CD4-positive, CD25-positive, alpha-beta regulatory T cell (primary cell): ENCODE measurements around the gene DMD. TPM values are rescaled to one million over a fixed set of nuclear protein-coding genes. Genes with fewer than 3 reads are reported as not detected.

Experiments used
- ATAC-seq, 2 donors: fragments of 150-1000 bp; cut with Tn5 transposase; one replicate each; pipeline ENCODE4 v1.10.0; 2021; ENCODE audit warnings: low read depth in 2 of 2, moderate number of reproducible peaks in 2 of 2, moderate library complexity in 1 of 2
- DNase-seq, 3 donors: peaks; one replicate each; pipeline versions ENCODE4 v3.0.0 to v3.0.0-alpha.2; 2012 to 2022; ENCODE audit warnings: mixed read lengths in 1 of 3
- H3K27ac ChIP-seq: one replicate; pipeline ENCODE4 v1.7.0; 2013; ENCODE audit warnings: mild to moderate bottlenecking, low read length; ENCODE audit not compliant: insufficient read depth, poor library complexity, severe bottlenecking
- H3K27me3 ChIP-seq: one replicate; pipeline ENCODE4 v1.7.0; 2013; ENCODE audit warnings: low read length; ENCODE audit not compliant: control insufficient read depth, insufficient read depth
- H3K36me3 ChIP-seq: one replicate; pipeline ENCODE4 v1.7.0; 2013; ENCODE audit warnings: mild to moderate bottlenecking, low read length, moderate library complexity; ENCODE audit not compliant: control insufficient read depth, insufficient read depth
- H3K4me1 ChIP-seq: 2 replicates; pipeline ENCODE4 v1.7.0; 2013; ENCODE audit warnings: mild to moderate bottlenecking, low read length; ENCODE audit not compliant: insufficient read depth, control insufficient read depth, poor library complexity, severe bottlenecking
- H3K4me3 ChIP-seq: one replicate; pipeline ENCODE4 v1.7.0; 2013; ENCODE audit warnings: low read depth, mild to moderate bottlenecking, low read length, moderate library complexity
- H3K9me3 ChIP-seq, 2 experiments: 1 replicate in 1 of 2; 2 replicates in 1 of 2; pipeline ENCODE4 v1.7.0; 2013; ENCODE audit warnings: low read length in 2 of 2, mild to moderate bottlenecking in 1 of 2, moderate library complexity in 1 of 2; ENCODE audit not compliant: control insufficient read depth in 2 of 2
- H3K27ac Mint-ChIP-seq, 3 donors: one replicate each; pipeline ENCODE4 v1.8.0; 2020 to 2022; ENCODE audit warnings: mild to moderate bottlenecking in 3 of 3, mixed read lengths in 3 of 3, moderate library complexity in 2 of 3
- H3K27me3 Mint-ChIP-seq: one replicate; pipeline ENCODE4 v1.8.0; 2022; ENCODE audit warnings: mild to moderate bottlenecking, mixed read lengths
- H3K36me3 Mint-ChIP-seq: one replicate; pipeline ENCODE4 v1.8.0; 2020; ENCODE audit warnings: mixed read lengths
- H3K4me1 Mint-ChIP-seq, 4 donors: one replicate each; pipeline ENCODE4 v1.8.0; 2020 to 2022; ENCODE audit warnings: mixed read lengths in 4 of 4, mild to moderate bottlenecking in 1 of 4
- H3K4me3 Mint-ChIP-seq, 4 donors: one replicate each; pipeline ENCODE4 v1.8.0; 2020 to 2022; ENCODE audit warnings: mild to moderate bottlenecking in 4 of 4, mixed read lengths in 4 of 4, moderate library complexity in 3 of 4
- H3K9me3 Mint-ChIP-seq, 7 donors: one replicate each; pipeline ENCODE4 v1.8.0; 2020 to 2022; ENCODE audit warnings: mixed read lengths in 7 of 7, mild to moderate bottlenecking in 3 of 7, moderate library complexity in 2 of 7
- polyA plus RNA-seq, 4 donors: library from polyadenylated mRNA; unstranded; fragments of 300-500 nt; fragmentation: Illumina TruSeq; gene quantifications; one replicate each; pipeline ENCODE4 v1.2.3, GENCODE V29; 2021
- total RNA-seq: library from RNA; stranded (reverse); gene quantifications from one replicate; pipeline ENCODE4 v1.2.3, GENCODE V29; 2022

The DMD gene
- total and polyA plus RNA-seq, 5 donors from 2014 or later: 0.20 to 2.8 (median 0.98) TPM

DNA sequence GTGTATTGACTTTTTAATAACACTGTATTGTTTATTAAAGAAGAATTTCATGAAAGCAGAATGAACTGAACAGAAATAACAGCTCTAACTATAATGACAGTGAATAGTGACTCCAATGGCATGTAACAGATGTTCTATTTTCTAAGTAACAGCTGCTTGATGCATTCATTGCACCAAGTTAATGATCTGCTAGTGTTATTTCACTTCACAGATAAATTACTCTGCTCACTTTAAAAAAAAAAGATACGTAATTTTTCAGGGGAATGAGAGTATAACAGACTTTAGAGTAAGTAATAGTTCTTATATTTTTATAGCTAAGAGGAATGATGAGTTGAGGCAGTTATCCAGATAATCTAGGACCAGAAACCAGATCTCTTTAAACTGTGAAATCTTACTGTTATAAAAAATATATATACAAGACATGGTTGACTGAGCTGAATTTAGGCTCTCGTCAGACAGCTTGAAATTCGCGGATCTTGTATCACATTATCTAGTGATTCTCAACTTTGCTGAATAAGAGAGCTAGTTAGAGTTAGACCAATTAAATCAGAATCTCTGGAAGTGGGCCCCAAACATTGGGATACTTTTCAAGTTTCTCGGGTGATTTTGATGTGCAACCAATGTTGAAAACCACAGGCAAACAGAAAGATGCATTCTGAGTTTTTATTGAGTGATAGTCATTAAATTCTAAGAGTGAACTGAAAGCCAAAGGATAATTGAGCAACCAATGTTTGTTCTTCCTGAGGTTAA, 840.7 kb downstream of the DMD start:
- H3K4me3 Mint-ChIP-seq: no peak overlapping the region
- no peak for ATAC-seq

DNA sequence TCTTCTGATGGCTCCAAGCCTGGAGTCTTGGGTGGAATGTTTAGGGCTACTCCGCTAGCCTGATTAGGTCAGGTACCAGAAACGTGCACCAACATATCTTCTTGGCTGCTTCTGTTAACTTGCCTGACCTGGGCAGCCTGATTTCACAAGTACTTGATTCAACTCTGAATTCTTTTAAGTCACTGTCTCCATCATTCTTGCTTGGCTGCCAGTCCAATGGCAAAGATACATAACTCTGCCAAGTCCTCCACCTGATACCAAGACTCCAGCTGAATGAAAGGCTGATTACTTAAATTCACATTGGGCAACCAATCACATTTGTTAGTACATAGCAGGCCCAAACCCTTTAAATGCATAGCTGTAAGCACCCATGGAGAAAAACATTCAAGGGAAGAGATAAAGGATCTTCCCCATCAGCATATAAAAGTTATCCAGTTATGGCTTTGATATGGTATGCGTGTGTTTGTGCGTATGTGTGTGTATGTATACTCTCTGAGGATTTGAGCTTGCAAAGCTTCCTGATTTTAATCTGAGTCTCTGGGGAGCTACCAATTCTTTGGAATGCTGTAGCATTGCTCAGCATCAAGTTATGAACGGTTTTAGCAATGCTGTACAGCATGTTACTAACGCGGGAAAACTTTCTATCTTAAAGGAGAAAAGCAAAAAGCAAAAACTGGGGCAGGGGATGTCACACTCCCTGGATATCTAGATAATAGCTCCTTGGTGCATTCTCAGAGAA, 917.2 kb downstream of the DMD start:
- H3K9me3 Mint-ChIP-seq: peaks cover 0 to 10% (median 0%) of the 10 kb centered on the region in 7 donors
- Histone ChIP-seq H3K9me3 (no peaks in the 10 kb centered on the region), H3K4me1 (no peaks in the 10 kb centered on the region), H3K36me3 (no peaks in the 10 kb centered on the region), H3K27ac (no peak overlapping the region), H3K27me3 (no peaks in the 10 kb centered on the region), H3K4me3 (no peak overlapping the region)
- no peaks in the 10 kb centered on the region for H3K27me3 Mint-ChIP-seq
- H3K4me1 Mint-ChIP-seq: no peaks in the 10 kb centered on the region
- ATAC-seq (no peak), DNase-seq (no peak)
- H3K27ac Mint-ChIP-seq: no peak overlapping the region
- no peak overlapping the region for H3K4me3 Mint-ChIP-seq
- H3K36me3 Mint-ChIP-seq: no peaks in the 10 kb centered on the region

More for the DNA sequence above, 840.7 kb downstream of the DMD start:
- no peak for DNase-seq
- no peaks in the 10 kb centered on the region for H3K4me1 Mint-ChIP-seq
- H3K9me3 Mint-ChIP-seq: no peaks in the 10 kb centered on the region
- H3K27ac Mint-ChIP-seq: no peak overlapping the region
- Histone ChIP-seq H3K4me1 (no peaks in the 10 kb centered on the region), H3K27ac (no peak overlapping the region), H3K36me3 (no peaks in the 10 kb centered on the region), H3K27me3 (no peaks in the 10 kb centered on the region), H3K4me3 (no peak overlapping the region), H3K9me3 (no peaks in the 10 kb centered on the region)
- no peaks in the 10 kb centered on the region for H3K36me3 Mint-ChIP-seq
- H3K27me3 Mint-ChIP-seq: no peaks in the 10 kb centered on the region

DNA sequence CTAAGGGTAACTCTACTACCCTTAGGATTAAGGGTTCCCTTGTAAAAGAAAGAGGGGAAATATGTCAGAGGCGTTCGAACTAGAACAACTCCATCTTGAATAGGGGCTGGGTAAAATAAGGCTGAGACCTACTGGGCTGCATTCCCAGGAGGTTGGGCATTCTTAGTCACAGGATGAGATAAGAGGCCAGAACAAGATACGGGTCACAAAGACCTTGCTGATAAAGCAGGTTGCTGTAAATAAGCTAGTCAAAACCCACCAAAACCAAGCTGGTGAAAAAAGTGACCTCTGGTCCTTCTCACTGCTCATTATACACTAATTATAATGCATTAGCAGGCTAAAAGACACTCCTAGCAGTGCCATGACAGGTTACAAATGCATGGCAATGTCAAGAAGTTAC, 922.0 kb downstream of the DMD start:
- Mint-ChIP-seq H3K9me3 (peaks cover 0 to 8% (median 0%) of the 10 kb centered on the region in 7 donors), H3K4me1 (no peaks in the 10 kb centered on the region), H3K36me3 (no peaks in the 10 kb centered on the region), H3K4me3 (no peak overlapping the region), H3K27me3 (no peaks in the 10 kb centered on the region), H3K27ac (no peak overlapping the region)
- Histone ChIP-seq H3K4me3 (no peak overlapping the region), H3K27ac (no peak overlapping the region), H3K36me3 (no peaks in the 10 kb centered on the region), H3K9me3 (no peaks in the 10 kb centered on the region), H3K4me1 (no peaks in the 10 kb centered on the region), H3K27me3 (no peaks in the 10 kb centered on the region)
- no peak for DNase-seq
- no peak for ATAC-seq

DNA sequence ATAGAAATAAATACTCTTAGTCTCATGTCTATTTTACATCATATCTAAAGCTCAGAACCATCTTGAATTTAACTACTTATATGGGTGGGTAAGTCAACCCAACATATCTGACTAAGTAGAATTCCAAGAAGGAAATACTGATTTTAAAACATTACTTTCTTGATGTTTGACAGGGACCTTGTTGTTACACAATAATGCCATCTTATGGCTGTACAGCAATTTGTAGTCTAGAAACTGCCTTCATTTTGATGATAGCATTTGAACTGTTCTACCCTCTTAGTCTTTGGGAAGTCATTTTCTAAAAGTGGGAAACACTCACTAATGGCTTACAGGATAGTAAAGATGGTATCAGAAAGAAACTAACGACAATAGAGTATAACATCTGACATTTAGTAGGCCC, 929.5 kb downstream of the DMD start:
- Mint-ChIP-seq H3K4me3 (no peak overlapping the region), H3K4me1 (no peaks in the 10 kb centered on the region), H3K36me3 (no peaks in the 10 kb centered on the region), H3K27me3 (no peaks in the 10 kb centered on the region), H3K9me3 (peaks cover 0 to 15% (median 2%) of the 10 kb centered on the region in 7 donors), H3K27ac (no peak overlapping the region)
- no peak overlapping the region for H3K27ac ChIP-seq
- H3K36me3 ChIP-seq: no peaks in the 10 kb centered on the region
- H3K9me3 ChIP-seq: no peaks in the 10 kb centered on the region
- DNase-seq (no peak), ATAC-seq (no peak)
- no peaks in the 10 kb centered on the region for H3K27me3 ChIP-seq
- no peaks in the 10 kb centered on the region for H3K4me1 ChIP-seq
- no peak overlapping the region for H3K4me3 ChIP-seq

DNA sequence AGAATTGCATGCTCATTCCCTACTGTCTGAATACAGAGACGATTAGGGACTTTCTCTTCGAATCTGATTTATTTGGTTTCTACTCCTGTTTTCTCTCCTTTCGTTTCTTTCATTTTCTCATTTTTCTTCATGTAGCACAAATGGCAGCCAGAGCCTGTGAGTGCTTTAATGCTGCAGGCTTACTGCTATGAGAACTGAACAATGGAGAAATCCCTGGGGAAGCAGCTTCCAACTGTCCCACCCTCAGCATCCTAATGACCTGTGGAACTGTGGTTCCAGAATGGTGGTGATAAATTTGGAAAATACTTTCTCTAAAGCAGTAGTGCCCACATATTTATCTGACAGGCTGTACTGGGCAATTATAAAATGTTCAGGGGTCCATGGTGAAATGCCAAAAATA, 930.4 kb downstream of the DMD start:
- Mint-ChIP-seq H3K27me3 (no peaks in the 10 kb centered on the region), H3K9me3 (peaks cover 0 to 15% (median 2%) of the 10 kb centered on the region in 7 donors), H3K4me1 (no peaks in the 10 kb centered on the region), H3K36me3 (no peaks in the 10 kb centered on the region), H3K4me3 (no peak overlapping the region), H3K27ac (no peak overlapping the region)
- H3K9me3 ChIP-seq: no peaks in the 10 kb centered on the region
- no peak overlapping the region for H3K4me3 ChIP-seq
- no peaks in the 10 kb centered on the region for H3K27me3 ChIP-seq
- H3K27ac ChIP-seq: no peak overlapping the region
- no peaks in the 10 kb centered on the region for H3K4me1 ChIP-seq
- H3K36me3 ChIP-seq: no peaks in the 10 kb centered on the region
- DNase-seq (no peak), ATAC-seq (no peak)

DNA sequence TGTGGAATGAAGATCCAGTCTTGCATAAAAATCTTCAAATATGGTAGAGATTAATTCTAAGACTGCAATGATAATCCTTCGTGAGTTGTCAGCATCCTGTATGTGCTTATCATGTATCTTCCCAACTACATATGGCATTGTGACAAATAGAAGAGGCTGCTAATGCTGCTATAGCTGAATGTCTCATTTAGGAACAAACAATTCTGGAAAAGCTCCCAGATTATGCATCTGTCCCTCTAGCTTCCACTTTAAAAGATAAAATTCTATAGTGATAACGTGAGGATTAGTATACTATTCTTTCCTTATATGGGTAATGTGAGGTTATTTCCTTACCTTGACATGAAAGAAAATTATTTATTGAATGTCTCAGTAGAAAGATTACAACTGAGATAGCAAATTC, 930.9 kb downstream of the DMD start:
- H3K27ac ChIP-seq: no peak overlapping the region
- Mint-ChIP-seq H3K36me3 (no peaks in the 10 kb centered on the region), H3K27me3 (no peaks in the 10 kb centered on the region), H3K27ac (no peak overlapping the region), H3K4me3 (no peak overlapping the region), H3K9me3 (peaks cover 0 to 15% (median 2%) of the 10 kb centered on the region in 7 donors), H3K4me1 (no peaks in the 10 kb centered on the region)
- no peaks in the 10 kb centered on the region for H3K9me3 ChIP-seq
- no peaks in the 10 kb centered on the region for H3K27me3 ChIP-seq
- ATAC-seq (no peak), DNase-seq (no peak)
- no peaks in the 10 kb centered on the region for H3K36me3 ChIP-seq
- H3K4me1 ChIP-seq: no peaks in the 10 kb centered on the region
- H3K4me3 ChIP-seq: no peak overlapping the region

DNA sequence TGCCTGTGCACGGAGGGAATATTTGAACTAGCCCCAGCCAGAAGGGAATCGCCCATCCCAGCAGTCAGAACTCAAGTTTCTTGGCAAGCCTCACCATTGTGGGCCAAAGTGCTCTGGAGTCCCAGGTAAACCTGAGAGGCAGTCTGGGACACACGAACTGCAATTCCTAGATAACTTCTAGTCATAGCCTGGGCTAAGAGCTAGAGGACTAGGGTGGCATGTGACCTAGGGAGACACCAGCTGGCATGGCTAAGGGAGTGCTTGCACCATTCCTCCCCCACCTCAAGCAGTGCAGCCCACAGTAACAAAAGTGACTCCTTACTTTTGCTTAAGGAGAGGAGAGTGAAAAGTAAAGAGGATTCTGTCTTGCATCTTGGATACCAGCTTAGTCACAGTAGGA, 935.2 kb downstream of the DMD start:
- no peaks in the 10 kb centered on the region for H3K36me3 ChIP-seq
- Mint-ChIP-seq H3K9me3 (peaks cover 0 to 18% (median 2%) of the 10 kb centered on the region in 7 donors), H3K4me3 (no peak overlapping the region), H3K36me3 (no peaks in the 10 kb centered on the region), H3K4me1 (no peaks in the 10 kb centered on the region), H3K27me3 (no peaks in the 10 kb centered on the region), H3K27ac (no peak overlapping the region)
- no peak overlapping the region for H3K27ac ChIP-seq
- H3K9me3 ChIP-seq: no peaks in the 10 kb centered on the region
- H3K4me1 ChIP-seq: no peaks in the 10 kb centered on the region
- H3K4me3 ChIP-seq: no peak overlapping the region
- no peak for DNase-seq
- H3K27me3 ChIP-seq: no peaks in the 10 kb centered on the region
- ATAC-seq: no peak

DNA sequence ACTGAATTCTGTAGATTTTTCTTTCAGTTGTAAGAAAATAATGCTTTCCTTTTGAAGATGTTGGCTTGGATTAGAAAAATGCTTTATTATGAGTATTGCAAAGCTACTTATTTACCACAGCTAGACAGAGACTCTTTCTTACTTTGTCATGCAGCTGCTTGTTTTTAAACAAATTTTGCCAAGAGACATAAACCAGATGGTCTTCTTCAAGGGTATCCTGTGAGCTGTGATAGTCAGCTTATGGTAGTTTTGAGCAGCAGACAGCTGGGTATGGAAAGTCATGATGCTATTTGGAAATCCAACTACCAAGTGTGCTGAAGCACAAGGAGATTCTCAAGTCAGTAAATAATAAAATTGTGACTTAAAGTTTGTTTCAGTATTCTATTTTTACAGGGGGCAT, 941.5 kb downstream of the DMD start:
- no peak overlapping the region for H3K4me3 Mint-ChIP-seq

More for the DNA sequence above, 941.5 kb downstream of the DMD start:
- DNase-seq (no peak), ATAC-seq (no peak)
- Histone ChIP-seq H3K4me3 (no peak overlapping the region), H3K27ac (no peak overlapping the region), H3K27me3 (no peaks in the 10 kb centered on the region), H3K4me1 (no peaks in the 10 kb centered on the region), H3K36me3 (no peaks in the 10 kb centered on the region), H3K9me3 (no peaks in the 10 kb centered on the region)
- H3K9me3 Mint-ChIP-seq: peaks cover 0 to 5% (median 0%) of the 10 kb centered on the region in 7 donors
- no peaks in the 10 kb centered on the region for H3K4me1 Mint-ChIP-seq
- H3K27ac Mint-ChIP-seq: no peak overlapping the region
- no peaks in the 10 kb centered on the region for H3K36me3 Mint-ChIP-seq
- no peaks in the 10 kb centered on the region for H3K27me3 Mint-ChIP-seq
